Epithelial cell of proximal tubule (primary cell): Measurements from ENCODE around the gene RPRML. TPM values are rescaled to one million over a fixed set of nuclear protein-coding genes. Genes with fewer than 3 reads are reported as not detected.

Experiments
- DNase-seq: peaks from one replicate; pipeline ENCODE4 v3.0.0-alpha.2; 2011; ENCODE audit warnings: low read depth
- H3K4me3 ChIP-seq: 2 replicates; pipeline ENCODE4 v1.5.1; 2011; ENCODE audit warnings: low read depth, mild to moderate bottlenecking, low read length
- CTCF ChIP-seq: conservative IDR thresholded peaks from 2 replicates; pipeline ENCODE4 v1.5.1; 2012; ENCODE audit warnings: low read depth, mild to moderate bottlenecking, low read length
- total RNA-seq: library from RNA; depleted of rRNA; stranded (reverse); fragments of >200 nt; gene quantifications from 2 replicates; pipeline ENCODE4 v1.2.3, GENCODE V29; 2015

RPRML gene
- total RNA-seq, 1 donor from 2014 or later = not detected

DNA sequence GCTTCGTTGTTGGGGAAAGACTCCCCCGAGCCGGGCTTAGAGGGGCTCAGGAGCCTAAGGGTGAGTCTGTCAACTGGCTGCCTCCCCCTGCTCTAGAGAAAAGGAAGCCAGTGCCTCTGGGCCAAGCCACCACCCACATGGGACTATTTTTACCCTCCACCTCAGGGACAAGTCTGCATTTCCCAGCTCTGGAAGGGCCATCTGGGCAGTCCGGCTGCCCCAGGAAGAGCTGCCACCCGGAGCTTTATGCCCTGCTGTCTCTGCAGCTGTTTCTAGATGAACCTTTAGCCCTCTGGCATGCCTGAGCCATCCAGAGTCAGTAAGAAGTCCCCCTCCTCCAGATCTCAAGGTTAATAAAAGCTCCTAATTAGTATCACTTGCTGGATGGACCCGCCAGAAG lies 5.3 kb upstream of the RPRML start:
- H3K4me3 ChIP-seq = no peak overlapping the region
- DNase-seq = no peak
- no peak for TF ChIP-seq CTCF

DNA sequence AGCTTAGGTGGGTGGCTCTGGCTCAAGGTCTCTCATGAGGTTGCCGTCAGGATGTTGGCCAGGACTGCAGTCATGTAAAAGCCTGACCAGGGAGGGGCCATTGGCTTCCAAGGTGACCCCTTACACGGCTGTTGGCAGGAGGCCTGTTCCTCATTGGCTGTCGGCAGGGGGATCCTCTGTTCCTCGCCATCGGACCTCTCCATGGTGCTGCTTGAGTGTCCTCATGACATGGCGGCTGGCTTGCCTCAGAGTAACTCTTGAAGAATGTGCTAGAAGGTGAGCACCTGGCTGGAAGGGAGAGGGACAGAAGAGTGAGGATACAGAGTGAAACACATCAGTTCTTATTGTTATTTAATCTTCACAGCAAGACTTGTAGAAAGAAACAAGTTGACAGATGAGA lies 4.7 kb upstream of the RPRML start:
- TF ChIP-seq CTCF = no peak
- no peak overlapping the region for H3K4me3 ChIP-seq
- DNase-seq = no peak

- no peak overlapping the region for H3K4me3 ChIP-seq
- TF ChIP-seq CTCF = no peak
- DNase-seq = no peak
Measured at GRCh38 chr17:46982577-46982976, 3.5 kb upstream of the RPRML start.

GRCh38 chr17:46978489-46979146 lies 435 bp downstream of the RPRML start:
- DNase-seq = no peak
- peak overlapping the region; percentile 44 for H3K4me3 ChIP-seq
- TF ChIP-seq CTCF = no peak

DNA sequence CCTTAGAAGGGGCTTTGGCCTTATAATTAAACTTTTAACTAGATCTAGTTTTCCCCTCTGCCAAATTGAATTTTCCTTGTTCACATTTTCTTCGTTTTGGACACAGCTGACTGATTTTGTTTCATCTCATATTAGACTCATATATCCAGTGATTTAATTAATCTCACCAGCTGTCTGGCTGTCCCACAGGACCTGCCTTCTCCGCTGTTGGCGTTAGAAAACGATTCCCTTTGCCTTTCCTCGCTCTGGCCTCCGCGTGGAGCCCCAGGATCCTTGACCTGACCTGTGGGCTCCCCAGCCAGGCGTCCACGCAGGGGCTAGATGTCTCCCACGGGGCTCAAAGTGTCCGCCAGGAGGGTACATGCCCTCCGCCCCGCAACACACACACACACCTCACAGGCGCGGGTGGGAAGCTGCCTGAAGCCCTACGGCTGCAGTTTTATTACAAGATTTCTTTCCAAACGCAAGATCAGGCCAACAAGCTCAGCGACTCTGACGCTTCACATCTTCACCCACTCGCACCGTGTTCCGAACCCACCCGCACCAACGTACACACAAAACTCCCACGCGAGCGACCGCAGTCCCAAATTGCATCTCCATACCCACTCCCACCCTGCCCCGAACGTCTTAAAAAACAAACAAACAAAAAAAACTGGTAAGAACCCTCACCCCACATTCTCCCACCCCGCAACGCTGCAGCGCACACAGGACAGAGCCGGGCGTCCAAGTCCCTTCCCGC lies 1.1 kb downstream of the RPRML start:
- no peak for TF ChIP-seq CTCF
- no peak for DNase-seq
- H3K4me3 ChIP-seq = no peak overlapping the region

GRCh38 chr17:46977348-46977747 lies 1.7 kb downstream of the RPRML start:
- no peak overlapping the region for H3K4me3 ChIP-seq
- TF ChIP-seq CTCF = peak; percentile 33
- no peak for DNase-seq

DNA sequence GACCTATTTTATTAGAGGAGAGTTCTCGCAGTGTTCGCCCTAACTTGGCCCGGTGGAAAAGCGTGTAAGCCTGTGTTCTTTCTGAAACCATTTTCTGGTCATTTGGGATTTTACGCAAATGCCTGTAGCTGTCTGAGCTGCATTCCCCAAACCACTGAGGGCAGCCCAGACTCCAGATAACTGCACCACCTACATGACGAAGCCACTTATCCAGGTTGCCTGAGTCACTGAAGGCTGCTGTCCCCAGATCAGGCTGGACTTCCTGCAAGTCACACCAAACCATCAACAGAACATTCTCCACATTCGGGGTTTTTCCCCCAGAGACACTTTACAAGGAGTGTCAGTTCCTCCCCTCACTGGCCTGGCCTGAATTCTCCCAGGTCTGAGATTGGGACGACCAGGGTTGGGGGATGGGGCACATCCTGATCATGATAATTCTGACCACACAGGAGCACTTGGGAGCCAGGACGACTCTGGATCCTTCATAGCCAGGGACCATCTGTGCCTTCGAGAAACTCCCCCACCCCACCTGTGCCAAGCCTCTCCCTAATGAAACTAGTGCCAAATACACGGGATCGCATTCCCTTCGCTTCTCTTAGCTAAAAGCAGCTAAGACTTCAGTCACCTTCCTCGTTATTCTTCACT lies 2.3 kb downstream of the RPRML start:
- TF ChIP-seq CTCF = no peak
- no peak for DNase-seq
- no peak overlapping the region for H3K4me3 ChIP-seq
